Activated naive CD4-positive, alpha-beta T cell treated with anti-CD3 and anti-CD28 coated beads, Interleukin-2, amount 50 U/mL, for 72 hours (primary cell): ENCODE data around the gene ABCF3. TPM values are rescaled to one million over a fixed set of nuclear protein-coding genes. Genes with fewer than 3 reads are reported as not detected.
A peak's percentile ranks its signal among the peaks of the same experiment; 100 is the strongest.

Source experiments
- ATAC-seq, 2 donors: fragments of 150-1000 bp; cut with Tn5 transposase; 2 replicates each; pipeline ENCODE4 v1.10.0; 2021; ENCODE audit warnings: mild to moderate bottlenecking in 2 of 2, moderate library complexity in 2 of 2
- DNase-seq, 2 donors: peaks; one replicate each; pipeline ENCODE4 v3.0.0; 2021 to 2022; ENCODE audit warnings: low spot score in 2 of 2
- H3K27ac Mint-ChIP-seq, 2 donors: one replicate each; pipeline ENCODE4 v1.8.0; 2022; ENCODE audit warnings: mild to moderate bottlenecking in 2 of 2, mixed read lengths in 2 of 2
- H3K36me3 Mint-ChIP-seq, 2 donors: one replicate each; pipeline ENCODE4 v1.8.0; 2022; ENCODE audit warnings: mixed read lengths in 2 of 2
- H3K9me3 Mint-ChIP-seq, 2 donors: one replicate each; pipeline ENCODE4 v1.8.0; 2022; ENCODE audit warnings: mixed read lengths in 2 of 2
- total RNA-seq, 2 donors: library from RNA; stranded (reverse); gene quantifications; one replicate each; pipeline ENCODE4 v1.2.3, GENCODE V29; 2022

Gene ABCF3
- total RNA-seq, 2 donors from 2014 or later = 76.6 to 81.3 TPM

DNA sequence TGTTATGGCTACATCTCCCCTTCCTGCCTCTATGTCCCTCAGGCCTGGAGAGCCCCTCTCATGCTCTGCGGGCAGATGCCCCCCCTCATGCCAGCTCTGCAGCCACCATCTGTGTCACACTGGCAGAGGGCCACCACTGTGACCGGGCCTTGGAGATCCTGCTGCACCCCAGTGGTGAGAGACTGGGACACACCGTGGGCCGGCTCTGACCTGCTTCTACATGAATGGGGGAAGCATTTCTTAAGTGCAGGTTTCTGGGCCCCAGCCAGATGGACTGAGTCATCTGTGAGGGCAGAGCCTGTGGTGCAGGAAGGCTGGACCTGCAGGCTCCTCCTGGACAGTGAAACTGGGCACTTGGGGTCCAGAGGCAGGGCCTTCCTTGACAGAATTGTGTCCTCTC, 48.2 kb downstream of the ABCF3 start:
- ATAC-seq = no peak
- no peak for DNase-seq
- no peak overlapping the region for H3K27ac Mint-ChIP-seq
- no peaks in the 10 kb centered on the region for H3K9me3 Mint-ChIP-seq
- peaks cover 0 to 8% of the 10 kb centered on the region in 2 donors for H3K36me3 Mint-ChIP-seq

DNA sequence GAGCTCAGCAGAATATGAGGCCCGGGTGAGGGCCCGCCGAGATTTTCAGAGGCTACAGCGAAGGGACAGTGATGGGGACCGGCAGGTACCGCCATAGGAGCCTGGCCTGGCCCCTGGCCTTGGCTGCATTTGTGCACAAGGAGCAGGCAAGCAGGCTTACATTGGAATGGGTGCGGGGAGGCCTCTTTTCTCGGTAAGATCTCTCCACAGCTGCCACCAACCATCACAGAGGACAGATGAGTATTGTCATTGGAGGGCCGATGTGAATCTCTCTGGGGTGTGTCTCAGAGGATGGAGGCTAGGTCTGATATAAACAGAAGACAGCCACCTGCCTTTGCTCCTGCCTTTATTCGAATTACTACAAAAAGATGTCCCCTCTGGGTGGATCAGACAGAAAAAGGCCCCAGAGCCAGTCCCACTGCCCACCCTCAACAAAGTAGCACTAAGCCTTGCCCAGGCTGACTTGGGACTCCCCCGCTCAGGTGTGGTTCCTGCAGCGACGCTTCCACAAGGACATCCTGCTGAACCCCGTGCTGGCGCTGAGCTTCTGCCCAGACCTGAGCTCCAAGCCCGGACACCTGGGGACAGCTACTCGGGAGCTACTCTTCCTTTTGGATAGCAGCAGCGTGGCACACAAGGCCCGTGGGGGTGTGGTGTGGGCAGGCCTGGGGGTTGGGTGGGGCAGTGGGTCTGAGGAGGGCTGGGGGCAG, 48.8 kb downstream of the ABCF3 start:
- ATAC-seq = no peak
- Mint-ChIP-seq H3K27ac (no peak overlapping the region), H3K9me3 (no peaks in the 10 kb centered on the region), H3K36me3 (peaks cover 0 to 8% of the 10 kb centered on the region in 2 donors)
- no peak for DNase-seq

DNA sequence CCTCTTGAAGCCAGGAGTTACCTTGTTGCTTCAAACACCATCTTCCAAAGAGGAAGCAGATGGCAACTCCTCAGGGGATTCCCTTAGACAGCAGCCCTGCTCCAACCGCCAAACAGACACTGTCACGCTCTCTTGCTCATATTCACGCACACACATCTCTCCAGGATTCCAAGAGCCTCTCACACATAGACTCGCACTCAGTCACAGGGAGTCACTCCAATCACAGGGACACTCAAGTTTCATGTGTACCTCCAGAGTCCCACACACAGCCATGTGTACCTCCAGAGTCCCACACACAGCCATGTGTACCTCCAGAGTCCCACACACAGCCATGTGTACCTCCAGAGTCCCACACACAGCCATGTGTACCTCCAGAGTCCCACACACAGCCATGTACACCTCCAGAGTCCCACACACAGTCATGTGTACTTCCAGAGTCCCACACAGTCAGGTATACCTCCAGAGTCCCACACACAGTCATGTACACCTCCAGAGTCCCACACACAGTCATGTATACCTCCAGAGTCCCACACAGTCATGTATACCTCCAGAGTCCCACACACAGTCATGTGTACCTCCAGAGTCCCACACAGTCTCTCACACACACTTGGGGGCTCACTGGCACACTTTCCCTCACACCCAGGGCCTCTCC, 49.5 kb downstream of the ABCF3 start:
- no peaks in the 10 kb centered on the region for H3K9me3 Mint-ChIP-seq
- H3K27ac Mint-ChIP-seq = peak overlapping the region in 1 of 2 donors; percentile 59
- DNase-seq (no peak), ATAC-seq (no peak)
- H3K36me3 Mint-ChIP-seq = peaks cover 0 to 8% of the 10 kb centered on the region in 2 donors

DNA sequence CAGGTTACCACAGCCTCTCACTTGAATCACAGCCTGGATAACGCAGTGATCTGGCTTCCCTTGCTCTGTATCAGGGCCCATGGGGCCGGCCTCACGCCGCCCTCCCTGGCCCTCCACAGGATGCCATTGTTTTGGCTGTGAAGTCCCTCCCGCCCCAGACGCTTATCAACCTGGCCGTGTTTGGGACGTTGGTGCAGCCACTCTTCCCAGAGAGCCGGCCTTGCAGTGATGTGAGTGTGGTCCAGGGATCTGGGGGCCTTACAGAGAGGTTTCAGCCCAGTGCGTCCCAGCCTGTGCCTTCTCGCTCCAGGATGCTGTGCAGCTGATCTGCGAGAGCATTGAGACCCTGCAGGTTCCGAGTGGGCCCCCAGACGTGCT, 50.0 kb downstream of the ABCF3 start:
- no peak for ATAC-seq
- Mint-ChIP-seq H3K27ac (peak overlapping the region in 1 of 2 donors; percentile 59), H3K9me3 (no peaks in the 10 kb centered on the region), H3K36me3 (peaks cover 0 to 7% of the 10 kb centered on the region in 2 donors)
- DNase-seq = no peak

DNA sequence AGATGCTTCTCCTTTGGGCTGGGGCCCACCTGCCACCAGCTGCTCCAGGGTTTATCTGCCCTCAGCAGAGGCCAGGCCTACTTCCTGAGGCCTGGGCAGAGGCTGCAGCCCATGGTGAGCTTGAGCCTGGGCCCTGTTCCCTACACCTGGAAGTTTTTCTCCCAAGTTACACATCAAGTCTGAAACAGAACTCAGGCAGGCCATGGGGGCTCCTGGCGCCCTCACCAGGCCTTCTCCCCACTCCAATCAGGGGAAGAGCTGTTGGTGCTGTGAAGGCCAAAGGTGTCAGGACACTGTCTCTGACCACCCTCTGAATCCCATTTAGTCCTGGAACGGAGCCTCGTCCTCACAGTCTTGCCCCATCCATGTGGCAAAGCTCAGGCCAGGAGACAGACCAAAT, 50.6 kb downstream of the ABCF3 start:
- DNase-seq = no peak
- ATAC-seq = no peak
- H3K27ac Mint-ChIP-seq = no peak overlapping the region
- H3K36me3 Mint-ChIP-seq = peaks cover 0 to under 1% of the 10 kb centered on the region in 2 donors
- no peaks in the 10 kb centered on the region for H3K9me3 Mint-ChIP-seq

DNA sequence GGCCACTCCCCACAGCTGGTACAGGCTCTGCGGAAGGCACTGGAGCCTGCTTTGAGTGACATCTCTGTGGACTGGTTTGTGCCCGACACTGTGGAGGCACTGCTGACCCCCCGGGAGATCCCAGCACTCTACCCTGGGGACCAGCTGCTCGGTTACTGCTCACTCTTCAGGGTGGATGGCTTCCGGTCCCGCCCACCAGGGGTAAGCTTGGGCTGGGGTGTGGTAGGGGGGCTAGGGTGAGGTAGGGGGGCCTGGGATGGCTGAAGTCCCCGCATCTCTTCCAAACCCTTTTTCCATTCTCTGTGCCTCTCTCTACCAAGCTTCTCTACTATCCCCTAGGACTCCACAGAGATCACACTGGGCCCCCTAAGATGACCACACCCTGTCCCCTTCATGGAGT, 51.2 kb downstream of the ABCF3 start:
- ATAC-seq (no peak), DNase-seq (no peak)
- H3K9me3 Mint-ChIP-seq = no peaks in the 10 kb centered on the region
- H3K36me3 Mint-ChIP-seq = no peaks in the 10 kb centered on the region
- H3K27ac Mint-ChIP-seq = no peak overlapping the region

DNA sequence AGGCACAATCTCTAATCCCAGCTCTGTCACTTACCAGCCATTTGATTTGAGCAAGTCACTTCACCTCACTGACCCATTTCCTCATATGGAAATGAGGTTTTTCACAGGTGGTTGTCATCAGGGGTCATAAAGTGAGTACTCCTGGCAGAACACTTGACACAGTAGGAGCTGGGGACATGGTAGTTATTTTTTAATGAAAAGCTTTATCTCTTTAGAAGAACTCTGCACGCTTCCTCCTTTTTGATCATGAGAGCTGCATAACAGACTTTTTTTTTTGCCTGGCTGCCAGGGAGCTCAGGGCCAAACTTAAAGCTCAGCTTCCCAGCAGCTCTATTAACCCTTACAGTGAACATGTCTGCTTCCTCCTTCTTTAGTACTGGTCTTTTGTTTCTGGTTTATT, 51.8 kb downstream of the ABCF3 start:
- Mint-ChIP-seq H3K36me3 (no peaks in the 10 kb centered on the region), H3K9me3 (no peaks in the 10 kb centered on the region), H3K27ac (peak overlapping the region in 1 of 2 donors; percentile 36)
- ATAC-seq (no peak), DNase-seq (no peak)

DNA sequence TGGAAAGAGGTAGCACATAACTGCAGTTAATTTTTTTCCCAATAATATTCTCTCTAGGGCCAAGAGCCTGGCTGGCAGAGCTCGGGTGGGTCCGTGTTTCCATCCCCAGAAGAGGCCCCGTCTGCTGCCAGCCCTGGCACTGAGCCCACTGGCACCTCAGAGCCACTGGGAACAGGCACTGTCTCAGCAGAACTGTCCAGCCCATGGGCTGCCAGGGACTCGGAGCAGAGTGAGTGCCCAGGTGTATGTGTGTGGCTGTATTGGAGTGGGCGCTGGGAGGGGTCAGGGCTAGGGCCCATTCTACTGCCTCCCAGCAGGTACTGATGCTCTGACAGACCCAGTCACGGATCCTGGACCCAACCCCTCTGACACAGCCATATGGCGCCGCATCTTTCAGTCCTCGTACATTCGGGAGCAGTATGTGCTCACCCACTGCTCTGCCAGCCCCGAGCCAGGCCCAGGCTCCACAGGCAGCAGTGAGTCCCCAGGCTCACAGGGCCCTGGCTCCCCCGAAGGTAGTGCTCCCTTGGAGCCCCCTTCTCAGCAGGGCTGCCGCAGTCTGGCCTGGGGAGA, 52.3 kb downstream of the ABCF3 start:
- Mint-ChIP-seq H3K27ac (peak overlapping the region in 1 of 2 donors; percentile 36), H3K36me3 (no peaks in the 10 kb centered on the region), H3K9me3 (no peaks in the 10 kb centered on the region)
- DNase-seq (no peak), ATAC-seq (no peak)

DNA sequence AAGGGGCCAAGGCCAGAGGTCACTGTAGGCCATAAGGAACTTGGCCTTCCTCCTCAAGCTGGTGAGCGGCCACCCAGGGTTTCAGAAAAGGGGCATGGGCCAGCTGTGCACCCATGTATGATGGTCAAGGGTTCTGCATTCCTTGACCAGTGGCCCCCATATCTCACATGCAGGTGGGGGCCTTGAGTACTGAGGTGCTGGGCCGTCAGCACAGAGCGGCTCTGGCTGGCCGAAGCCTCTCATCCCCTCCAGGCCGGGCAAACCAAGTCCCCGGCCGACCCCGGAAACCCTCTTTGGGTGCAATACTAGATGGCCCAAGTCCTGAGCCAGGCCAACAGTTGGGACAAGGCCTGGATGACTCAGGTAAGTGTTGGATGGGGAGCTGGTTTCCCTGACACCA, 53.2 kb downstream of the ABCF3 start:
- no peak for ATAC-seq
- peak overlapping the region in 1 of 2 donors; percentile 57 for H3K27ac Mint-ChIP-seq

DNA sequence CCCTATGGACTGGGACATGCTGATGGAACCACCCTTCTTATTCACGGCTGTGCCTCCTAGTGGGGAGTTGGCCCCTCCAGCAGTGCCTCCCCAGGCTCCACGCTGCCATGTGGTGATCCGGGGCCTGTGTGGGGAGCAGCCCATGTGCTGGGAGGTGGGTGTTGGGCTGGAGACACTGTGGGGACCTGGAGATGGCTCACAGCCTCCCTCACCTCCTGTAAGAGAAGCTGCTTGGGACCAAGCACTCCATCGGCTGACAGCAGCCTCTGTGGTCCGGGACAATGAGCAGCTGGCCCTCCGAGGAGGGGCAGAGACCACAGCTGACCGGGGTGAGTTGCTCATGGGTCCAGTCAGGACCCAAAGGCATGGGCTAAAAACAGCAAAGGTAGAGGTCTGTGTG, 53.7 kb downstream of the ABCF3 start:
- no peaks in the 10 kb centered on the region for H3K9me3 Mint-ChIP-seq
- DNase-seq (no peak), ATAC-seq (no peak)

More for the DNA sequence above, 53.2 kb downstream of the ABCF3 start:
- H3K36me3 Mint-ChIP-seq = no peaks in the 10 kb centered on the region
- no peaks in the 10 kb centered on the region for H3K9me3 Mint-ChIP-seq
- DNase-seq = no peak

DNA sequence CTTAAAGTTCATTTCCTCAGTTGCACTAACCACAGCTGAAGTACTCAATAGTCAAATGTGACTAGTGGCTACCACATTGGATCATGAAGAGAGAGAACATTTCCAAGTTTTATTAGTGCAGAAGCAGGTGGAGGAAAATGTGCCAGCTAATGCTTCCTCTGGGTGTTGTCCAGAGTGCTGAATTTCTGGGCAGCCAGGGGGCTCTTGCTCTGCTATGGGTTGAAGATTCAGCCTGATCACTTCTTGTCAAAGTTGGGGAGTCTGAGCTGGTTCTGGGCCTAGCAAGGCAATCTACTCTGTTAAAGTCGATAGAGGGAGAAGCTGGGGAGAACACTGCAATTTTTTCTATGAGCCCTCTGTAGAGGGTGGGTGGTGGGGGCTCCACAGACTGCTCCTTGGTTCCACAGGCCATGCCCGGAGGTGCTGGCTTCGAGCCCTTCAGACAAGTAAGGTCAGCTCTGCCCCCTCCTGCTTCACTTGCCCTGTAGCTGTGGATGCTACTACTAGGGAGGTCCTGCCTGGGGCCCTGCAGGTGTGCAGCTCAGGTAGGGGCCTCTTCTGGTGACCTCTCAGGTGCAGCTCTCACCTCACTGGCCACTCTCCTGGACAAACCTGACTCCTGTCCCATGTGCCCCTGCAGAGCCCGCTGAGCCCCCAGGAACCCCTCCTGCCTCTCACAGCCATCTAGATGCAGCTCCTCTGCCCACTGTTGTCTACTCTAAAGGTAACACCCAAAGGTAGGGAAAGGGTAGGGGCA, 54.6 kb downstream of the ABCF3 start:
- Mint-ChIP-seq H3K27ac (no peak overlapping the region), H3K9me3 (no peaks in the 10 kb centered on the region), H3K36me3 (peaks cover 0 to 9% of the 10 kb centered on the region in 2 donors)
- ATAC-seq (no peak), DNase-seq (no peak)

More for the DNA sequence above, 53.7 kb downstream of the ABCF3 start:
- peaks cover 0 to 5% of the 10 kb centered on the region in 2 donors for H3K36me3 Mint-ChIP-seq
- peak overlapping the region; percentile 57 to 86 for H3K27ac Mint-ChIP-seq

DNA sequence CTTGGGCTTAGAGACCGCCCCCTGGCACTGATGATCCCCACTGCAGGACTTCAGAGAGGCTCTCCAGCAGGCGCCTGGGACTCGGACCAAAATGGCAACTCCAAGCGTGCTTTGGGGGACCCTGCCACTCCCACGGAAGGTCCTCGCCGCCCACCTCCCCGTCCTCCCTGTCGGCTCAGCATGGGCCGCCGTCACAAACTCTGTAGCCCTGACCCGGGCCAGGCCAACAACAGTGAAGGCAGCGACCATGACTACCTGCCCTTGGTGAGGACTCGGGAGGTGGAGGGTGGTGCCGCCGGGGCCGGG, 55.1 kb downstream of the ABCF3 start:
- Mint-ChIP-seq H3K9me3 (no peaks in the 10 kb centered on the region), H3K36me3 (peaks cover 0 to 9% of the 10 kb centered on the region in 2 donors), H3K27ac (no peak overlapping the region)
- DNase-seq = no peak
- no peak for ATAC-seq

DNA sequence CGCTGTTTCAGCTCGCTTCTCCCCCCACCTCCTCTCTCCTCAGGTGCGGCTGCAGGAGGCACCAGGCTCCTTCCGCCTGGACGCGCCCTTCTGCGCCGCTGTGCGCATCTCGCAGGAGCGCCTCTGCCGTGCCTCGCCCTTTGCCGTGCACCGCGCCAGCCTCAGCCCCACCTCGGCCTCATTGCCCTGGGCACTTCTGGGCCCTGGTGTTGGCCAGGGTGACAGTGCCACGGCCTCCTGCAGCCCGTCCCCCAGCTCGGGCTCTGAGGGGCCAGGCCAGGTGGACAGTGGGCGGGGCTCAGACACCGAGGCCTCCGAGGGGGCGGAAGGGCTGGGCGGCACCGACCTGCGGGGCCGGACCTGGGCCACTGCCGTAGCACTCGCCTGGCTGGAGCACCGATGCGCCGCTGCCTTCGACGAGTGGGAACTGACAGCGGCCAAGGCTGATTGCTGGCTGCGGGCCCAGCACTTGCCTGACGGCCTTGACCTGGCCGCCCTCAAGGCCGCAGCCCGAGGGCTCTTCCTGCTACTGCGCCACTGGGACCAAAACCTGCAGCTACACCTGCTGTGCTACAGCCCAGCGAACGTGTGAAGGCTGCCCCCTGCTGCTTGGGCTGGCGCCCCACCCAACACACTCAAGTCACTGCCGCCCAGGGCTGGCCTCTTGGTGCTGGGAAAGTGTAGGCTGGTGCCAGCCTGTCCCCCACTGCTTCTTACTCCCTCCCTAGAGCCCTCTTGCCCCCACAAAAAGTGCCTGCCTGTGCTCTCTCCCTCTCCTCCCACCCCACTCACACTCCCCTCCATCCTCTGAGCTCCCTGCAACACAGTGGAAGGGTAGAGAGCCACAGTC, 55.7 kb downstream of the ABCF3 start:
- ATAC-seq (peak; percentile 30 to 69), DNase-seq (no peak)
- no peaks in the 10 kb centered on the region for H3K9me3 Mint-ChIP-seq

DNA sequence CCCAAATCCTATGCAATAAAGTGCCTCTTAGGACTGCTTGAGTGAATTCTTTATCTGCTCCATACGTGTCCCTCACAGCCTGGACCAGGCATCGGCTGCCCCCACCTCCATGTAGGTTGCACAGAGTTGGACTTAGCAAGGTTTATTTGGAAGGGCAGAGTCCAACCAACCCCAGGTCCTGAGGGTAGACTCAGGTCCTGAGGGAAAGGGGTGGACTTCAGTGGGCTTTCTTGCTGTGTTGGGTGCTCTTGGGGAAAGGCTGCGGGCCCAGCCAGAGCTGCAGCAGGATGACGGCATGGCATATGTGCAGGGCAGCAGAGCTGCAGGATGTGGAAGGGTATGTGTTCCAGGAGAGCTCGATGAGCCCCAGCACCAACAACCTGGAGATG, 56.3 kb downstream of the ABCF3 start:
- H3K27ac Mint-ChIP-seq = no peak overlapping the region
- no peaks in the 10 kb centered on the region for H3K9me3 Mint-ChIP-seq
- DNase-seq (no peak), ATAC-seq (peak in 1 of 2 donors; percentile 8)
- H3K36me3 Mint-ChIP-seq = peaks cover 0 to 9% of the 10 kb centered on the region in 2 donors

More for the DNA sequence above, 55.7 kb downstream of the ABCF3 start:
- no peak overlapping the region for H3K27ac Mint-ChIP-seq
- peaks cover 0 to 9% of the 10 kb centered on the region in 2 donors for H3K36me3 Mint-ChIP-seq
